H1 (cell line): Measurements from ENCODE around the gene C10orf120. TPM values are rescaled to one million over a fixed set of nuclear protein-coding genes. Genes with fewer than 3 reads are reported as not detected.

Experiments
- EZH2 ChIP-seq: fragments of 200-600 bp; sonication (generic); IDR thresholded peaks from 2 replicates; pipeline ENCODE4 v1.7.1; 2012; ENCODE audit warnings: low read depth, mild to moderate bottlenecking, moderate library complexity, low read length, inconsistent platforms; ENCODE audit not compliant: severe bottlenecking
- JUN ChIP-seq: IDR thresholded peaks from 2 replicates; pipeline ENCODE4 v1.6.1; 2011; ENCODE audit warnings: low read depth, mild to moderate bottlenecking, improper control_type of control experiment, low read length
- KDM1A ChIP-seq: fragments of 200-600, 300-600 bp; sonication (generic); IDR thresholded peaks from 2 replicates; pipeline ENCODE4 v1.7.1; 2016; ENCODE audit warnings: mild to moderate bottlenecking, low read length, borderline replicate concordance
- KDM4A ChIP-seq: IDR thresholded peaks from one replicate; pipeline ENCODE4 v1.7.1; 2012; ENCODE audit warnings: low read depth, mild to moderate bottlenecking, moderate library complexity, low read length, inconsistent platforms; ENCODE audit not compliant: severe bottlenecking
- PHF8 ChIP-seq: fragments of 200-600 bp; sonication (generic); conservative IDR thresholded peaks from 2 replicates; pipeline ENCODE4 v1.7.1; 2012; ENCODE audit warnings: low read depth, mild to moderate bottlenecking, inconsistent platforms, low read length, moderate library complexity
- TAF7 ChIP-seq: optimal IDR thresholded peaks from 2 replicates; pipeline ENCODE3; 2011; ENCODE audit warnings: low read depth, mild to moderate bottlenecking, inconsistent platforms, low read length, moderate library complexity, borderline replicate concordance
- TEAD4 ChIP-seq: IDR thresholded peaks from 2 replicates; pipeline ENCODE4 v1.6.1; 2012; ENCODE audit warnings: low read depth, low read length, inconsistent platforms, mixed read lengths
- polyA plus RNA-seq, 7 experiments: library from polyadenylated mRNA; depleted of rRNA in 3 of 7; stranded (reverse) in 5 of 7; unstranded in 2 of 7; fragments of >200 nt in 5 of 7; fragments of 200-250 nt in 2 of 7; gene quantifications; 1 replicate in 5 of 7; 2 replicates in 1 of 7; 4 replicates in 1 of 7; pipeline versions ENCODE4 v1.2.1 to v1.2.3, GENCODE V29; 2011 to 2013; ENCODE audit warnings: missing spikeins in 2 of 7, mixed read lengths in 2 of 7
- total RNA-seq: library from RNA; stranded (reverse); fragmentation: NEBNext Ultra II Directional; extraction: Animal tissue kit (Norgen Biotek cat#: 25700); gene quantifications from 2 replicates; pipeline ENCODE4 v1.2.1, GENCODE V29; 2021

The C10orf120 gene
- total and polyA plus RNA-seq, 2 of the 8 experiments (the other 6 are each of a cell fraction or from before 2014, with no cell fraction given) = not detected

DNA sequence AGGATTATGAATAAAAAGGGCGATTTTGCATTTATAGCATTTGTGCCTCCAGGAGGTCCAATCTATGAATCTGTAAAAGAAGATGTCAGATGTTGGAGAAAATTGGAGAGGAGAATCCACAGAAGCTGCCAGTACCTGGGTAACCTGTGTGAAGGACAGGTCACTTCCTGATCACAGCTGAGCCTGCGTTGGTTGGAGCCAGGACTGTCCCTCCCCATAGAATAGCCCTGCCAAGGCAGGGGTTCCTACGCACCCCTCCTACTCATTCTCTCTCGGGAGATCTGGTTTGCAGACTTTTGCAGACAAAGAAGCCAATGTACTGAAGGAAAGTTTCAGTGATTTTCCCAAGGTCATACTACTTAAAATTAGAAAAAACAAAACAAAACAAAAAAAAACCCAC, 10.3 kb upstream of the C10orf120 start (continued):
- no peak for TF ChIP-seq PHF8
- no peak for TF ChIP-seq TEAD4
- no peak for TF ChIP-seq KDM4A
- TF ChIP-seq KDM1A = no peak
- no peak for TF ChIP-seq TAF7
- TF ChIP-seq EZH2 = no peak
- TF ChIP-seq JUN = no peak
